HL-60/S4 treated with retinoic acid at 250 ng/mL for 4 days and 3 days (cell line): Measurements from ENCODE around the gene NPDC1.

Experiments
- in situ Hi-C: fragments of 300-500 bp; cut with MboI; formaldehyde crosslinking; loops from 2 replicates; pipeline ENCODE4 v1.7.0; 2022; ENCODE audit warnings: low sequenced_read_pairs

Gene NPDC1

DNA sequence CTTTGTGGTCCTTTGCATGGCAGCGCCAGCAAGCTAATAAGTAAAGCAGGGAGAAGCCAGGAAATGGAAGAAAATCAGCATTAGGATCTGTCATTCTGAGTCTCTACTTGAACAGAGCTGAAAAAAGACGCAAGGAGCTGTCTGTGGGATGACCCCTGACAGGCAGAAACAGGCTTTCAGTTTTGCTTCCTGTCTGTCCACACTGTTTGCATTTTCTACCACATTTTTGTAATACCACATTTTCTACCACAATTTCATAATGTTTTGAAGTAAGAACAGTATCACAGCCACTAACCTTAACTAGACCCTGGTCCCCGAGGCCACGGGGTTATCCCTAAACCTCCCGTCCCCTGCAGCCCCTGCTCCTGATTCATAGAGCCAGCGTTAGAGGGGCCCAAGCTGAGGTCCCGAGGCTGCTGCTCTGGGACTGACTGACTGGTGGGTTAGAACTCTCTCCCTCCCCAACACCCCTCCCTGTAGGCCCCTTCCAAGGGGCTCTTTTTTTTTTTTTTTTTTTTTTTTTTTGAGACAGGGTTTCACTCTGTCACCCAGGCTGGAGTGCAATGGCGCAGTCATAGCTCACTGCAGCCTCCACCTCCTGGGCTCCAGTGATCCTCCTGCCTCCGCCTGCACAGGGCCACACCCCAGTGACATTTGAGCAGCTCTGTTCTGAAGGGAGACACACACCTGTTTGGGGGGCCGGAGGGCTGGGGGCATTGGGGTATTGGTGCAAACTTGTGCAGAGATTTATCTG lies 45.6 kb downstream of the NPDC1 start:
- in situ Hi-C loops, result no loop called here

- in situ Hi-C loops, result no loop called here
Observed at GRCh38 chr9:136997830-136998234, 48.1 kb downstream of the NPDC1 start.

- in situ Hi-C loops, result no loop called here
Observed at GRCh38 chr9:136997371-136997770, 48.6 kb downstream of the NPDC1 start.

- in situ Hi-C loops, result no loop called here
Observed at GRCh38 chr9:136996361-136997292, 49.4 kb downstream of the NPDC1 start, which contains the start of gene CLIC3. Gene CLIC3 (minus strand): TSS chr9:136996568. CDS start chr9:136996543, 25 bp downstream.

- in situ Hi-C loops, result no loop called here
Observed at GRCh38 chr9:136995772-136996311, 50.1 kb downstream of the NPDC1 start.

- in situ Hi-C loops, result no loop called here
Observed at GRCh38 chr9:136995362-136995761, 50.6 kb downstream of the NPDC1 start.

GRCh38 chr9:136994888-136995230 lies 51.1 kb downstream of the NPDC1 start:
- in situ Hi-C loops, result no loop called here

- in situ Hi-C loops, result no loop called here
Observed at GRCh38 chr9:136994180-136994887, 51.6 kb downstream of the NPDC1 start.

GRCh38 chr9:136992819-136993369 lies 53.1 kb downstream of the NPDC1 start:
- in situ Hi-C loops, result no loop called here

DNA sequence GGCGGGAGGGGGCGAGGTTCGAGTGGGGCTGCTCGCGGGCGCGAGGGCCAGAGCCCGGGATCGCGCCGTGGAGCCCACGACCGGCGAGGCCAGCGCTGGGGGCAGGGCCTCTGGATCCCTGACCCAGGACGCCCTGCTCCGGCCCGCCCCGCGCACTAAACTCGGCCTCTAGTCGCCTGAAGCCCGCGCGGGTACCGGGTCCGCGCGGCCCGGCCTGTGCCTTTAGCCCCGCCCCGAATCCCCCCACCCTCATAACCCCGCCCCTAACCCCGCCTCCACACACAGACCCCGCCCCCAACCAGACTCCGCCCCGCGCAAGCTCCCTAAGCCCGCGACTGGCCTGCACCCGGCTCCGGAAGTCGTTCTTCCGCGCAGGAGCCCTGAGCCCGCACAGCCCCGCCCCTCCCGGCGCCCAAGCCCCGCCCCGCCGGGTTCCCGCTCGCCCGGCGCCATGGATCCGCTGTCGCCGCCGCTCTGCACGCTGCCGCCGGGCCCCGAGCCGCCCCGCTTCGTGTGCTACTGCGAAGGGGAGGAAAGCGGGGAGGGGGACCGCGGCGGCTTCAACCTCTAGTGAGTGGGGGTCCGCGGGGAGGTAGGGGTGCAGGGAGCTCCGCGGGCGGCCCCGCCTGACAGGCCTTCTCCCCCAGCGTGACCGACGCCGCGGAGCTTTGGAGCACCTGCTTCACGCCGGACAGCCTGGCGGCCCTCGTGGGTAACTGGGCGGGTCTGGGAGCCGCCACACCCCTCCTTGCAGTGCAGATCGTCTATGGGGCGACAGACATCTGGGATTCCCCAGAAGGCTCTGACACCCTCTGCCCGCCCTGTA lies 53.8 kb downstream of the NPDC1 start, which contains the start of gene PAXX:
TSS of gene PAXX (plus strand) at position 430 of the 826 bp plus-strand sequence. CDS start at position 452, 22 bp downstream.
- in situ Hi-C loops, result no loop called here

GRCh38 chr9:136990242-136990911 lies 55.6 kb downstream of the NPDC1 start:
- in situ Hi-C loops, result no loop called here
